Cerebellar cortex (tissue), 1 donor: ENCODE results near the gene NOD1.
"Not testable (repeated sequence)": the region's sequence is repeated elsewhere in the genome, so short reads cannot be mapped to it uniquely, and the experiment has no call there.

ENCODE experiments used
- DNase-seq: peaks from one replicate; pipeline ENCODE4 v3.0.0-alpha.2; 2015; ENCODE audit warnings: low spot score

NOD1 gene

DNA sequence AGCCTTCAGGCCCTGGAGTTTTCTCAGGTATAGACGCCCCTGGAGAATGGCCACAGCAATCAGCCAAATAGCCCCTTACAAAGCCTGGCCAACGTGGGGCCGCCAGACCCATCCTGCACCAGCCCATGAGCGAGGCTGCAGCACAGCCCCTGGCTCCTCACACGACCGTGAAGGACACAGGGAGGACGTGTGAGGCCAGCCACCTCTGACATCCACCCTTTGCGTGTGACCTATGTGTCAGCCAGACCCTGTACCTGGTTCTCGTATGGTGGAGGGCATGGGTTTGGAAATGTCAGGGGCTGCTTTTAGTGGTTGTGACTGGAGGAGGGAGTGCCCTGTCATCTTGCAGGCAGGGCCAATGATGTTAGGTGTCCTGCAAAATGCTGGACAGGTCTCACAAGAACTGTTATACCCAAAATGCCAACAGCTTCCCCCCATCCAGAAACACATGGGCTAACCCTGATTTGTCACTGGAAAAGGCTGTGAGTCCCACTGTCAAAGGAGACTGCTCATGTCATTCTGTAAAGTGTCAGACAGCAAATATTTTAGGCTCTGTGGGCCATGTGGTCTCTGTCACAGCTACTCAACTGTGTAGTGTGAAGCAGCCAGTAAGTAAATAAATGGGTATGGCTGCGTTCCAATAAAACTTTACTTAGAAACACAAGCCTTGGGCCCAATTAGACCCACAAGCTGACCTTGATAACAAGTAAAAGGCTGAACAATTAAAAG lies 30.0 kb downstream of the NOD1 start:
- DNase-seq = no peak

DNA sequence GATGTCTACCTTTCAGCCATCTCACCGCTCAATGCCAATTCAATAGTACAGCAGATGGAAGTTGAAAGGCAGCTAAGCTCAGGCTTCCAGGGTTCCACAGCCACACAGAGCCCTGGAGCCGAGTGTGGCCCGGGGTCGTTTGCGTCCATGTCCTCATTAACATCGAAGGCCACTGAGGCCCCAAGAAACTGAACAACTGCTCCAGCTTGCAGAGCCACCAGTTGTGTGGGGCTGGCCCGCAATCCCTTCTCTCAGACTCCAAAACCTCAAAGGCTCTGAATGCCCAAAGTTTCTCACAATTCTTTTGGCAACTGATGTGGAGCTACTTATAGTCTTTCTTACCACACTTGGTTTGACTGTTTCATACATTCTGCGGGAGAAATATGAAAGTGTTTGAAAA lies 31.1 kb downstream of the NOD1 start:
- no peak for DNase-seq

DNA sequence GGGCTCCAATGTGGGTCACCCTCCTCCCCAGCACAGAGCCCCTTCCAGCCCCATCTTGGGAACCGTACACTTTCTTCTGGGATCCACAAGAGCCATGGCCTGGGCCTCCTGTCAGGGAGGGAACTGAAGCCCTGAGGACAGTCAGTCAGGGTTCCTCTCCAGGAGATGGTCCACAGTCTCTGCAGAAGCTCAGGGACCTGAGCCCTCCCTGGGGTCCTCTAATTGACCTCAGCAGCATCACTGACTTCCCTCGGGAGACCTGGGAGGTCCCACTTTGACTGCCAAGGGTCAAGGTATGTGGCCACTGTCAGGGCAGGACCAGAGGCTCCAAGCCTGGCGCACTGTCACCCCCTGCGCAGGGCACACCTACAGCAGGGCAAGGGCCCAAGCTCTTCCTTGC lies 32.3 kb downstream of the NOD1 start:
- no peak for DNase-seq

DNA sequence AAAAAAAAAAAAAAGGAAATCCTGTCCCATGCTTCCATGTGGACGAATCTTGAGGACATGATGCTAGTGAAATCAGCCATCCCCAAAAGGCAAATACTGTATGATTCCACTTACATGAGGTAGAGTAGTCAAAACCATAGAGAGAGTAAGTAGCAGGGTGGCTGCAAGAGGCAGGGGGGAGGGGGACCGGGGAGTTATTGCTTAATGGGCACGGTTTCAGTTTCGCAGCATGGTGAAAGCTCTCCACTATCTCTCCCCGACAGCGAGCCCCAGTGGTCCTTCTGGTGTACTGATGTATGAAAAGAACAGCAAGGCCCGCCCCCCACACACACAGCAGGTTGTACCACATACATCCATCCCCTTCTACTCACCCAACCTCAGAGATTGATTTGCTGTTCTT lies 32.8 kb downstream of the NOD1 start:
- DNase-seq = peak; percentile 68

DNA sequence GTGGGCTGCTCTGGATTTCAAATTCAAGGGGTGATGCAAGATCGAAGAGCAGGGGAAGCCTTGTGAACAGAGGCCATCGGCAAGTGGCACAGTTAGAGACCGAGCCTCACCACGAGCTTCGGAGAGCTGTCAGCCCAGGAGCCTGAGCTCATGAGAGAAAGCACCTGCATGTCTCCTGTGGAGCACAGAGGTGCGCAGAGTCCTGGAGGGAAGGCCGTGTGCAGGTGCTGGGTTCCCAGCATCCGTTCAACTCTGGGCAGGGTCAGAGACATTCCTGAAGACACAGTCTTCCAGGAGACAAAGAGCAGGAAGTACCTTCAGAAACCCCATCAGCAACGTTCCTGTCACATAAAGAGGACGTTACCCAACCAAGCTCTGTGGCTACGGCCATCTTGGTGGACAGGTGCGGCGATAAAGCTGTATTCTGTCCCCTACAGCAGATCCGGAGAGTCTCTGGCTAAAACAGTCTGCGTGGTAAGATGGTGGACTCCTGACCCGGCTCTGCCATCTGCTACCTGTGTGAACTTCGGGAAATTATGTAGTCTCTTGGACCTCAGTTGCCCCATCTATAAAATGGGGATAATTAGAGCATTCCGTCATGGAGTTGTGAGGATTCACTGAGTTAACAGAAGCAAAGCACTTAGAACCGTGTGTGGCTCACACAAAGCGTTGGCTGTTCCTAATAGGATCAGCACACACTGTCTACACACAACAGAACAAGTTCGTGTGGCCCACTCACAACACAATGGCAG lies 40.6 kb downstream of the NOD1 start:
- DNase-seq = no peak

DNA sequence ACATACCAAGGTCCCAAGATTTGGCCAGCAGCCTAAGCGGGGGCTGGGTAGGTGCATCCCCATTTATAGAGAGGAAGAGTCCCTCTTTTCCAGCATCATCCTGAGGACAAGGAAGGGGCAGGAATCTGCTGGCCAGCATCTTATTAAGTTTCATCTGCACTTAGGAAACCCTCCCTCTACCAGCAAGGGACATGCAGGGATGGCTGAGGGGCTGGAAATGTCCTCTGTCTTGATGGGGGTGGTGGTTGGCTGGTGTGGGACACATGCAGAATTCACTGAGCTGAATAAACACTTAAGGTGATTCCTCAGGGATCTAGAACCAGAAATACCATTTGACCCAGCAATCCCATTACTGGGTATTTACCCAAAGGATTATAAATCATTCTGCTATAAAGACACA lies 42.1 kb downstream of the NOD1 start:
- no peak for DNase-seq

DNA sequence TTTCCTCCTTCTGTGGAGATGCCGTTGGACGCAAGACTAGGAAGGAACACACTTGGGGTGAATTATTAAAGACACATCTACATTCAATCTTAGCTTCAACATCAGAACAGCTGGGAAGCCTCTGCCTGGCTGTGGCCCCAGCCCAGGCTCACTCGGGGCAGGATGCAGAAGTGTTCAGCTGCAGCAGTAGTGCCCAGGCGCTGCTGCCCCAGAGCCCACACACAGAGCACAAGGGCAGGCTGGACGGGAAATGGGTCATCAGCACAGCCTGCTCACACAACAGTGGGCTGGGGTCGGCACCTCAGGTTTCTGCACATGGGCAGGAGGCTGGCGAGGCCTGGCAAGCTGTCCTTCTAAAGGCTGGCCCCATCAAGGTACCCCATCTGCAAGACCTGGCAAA lies 42.5 kb downstream of the NOD1 start:
- DNase-seq = no peak

DNA sequence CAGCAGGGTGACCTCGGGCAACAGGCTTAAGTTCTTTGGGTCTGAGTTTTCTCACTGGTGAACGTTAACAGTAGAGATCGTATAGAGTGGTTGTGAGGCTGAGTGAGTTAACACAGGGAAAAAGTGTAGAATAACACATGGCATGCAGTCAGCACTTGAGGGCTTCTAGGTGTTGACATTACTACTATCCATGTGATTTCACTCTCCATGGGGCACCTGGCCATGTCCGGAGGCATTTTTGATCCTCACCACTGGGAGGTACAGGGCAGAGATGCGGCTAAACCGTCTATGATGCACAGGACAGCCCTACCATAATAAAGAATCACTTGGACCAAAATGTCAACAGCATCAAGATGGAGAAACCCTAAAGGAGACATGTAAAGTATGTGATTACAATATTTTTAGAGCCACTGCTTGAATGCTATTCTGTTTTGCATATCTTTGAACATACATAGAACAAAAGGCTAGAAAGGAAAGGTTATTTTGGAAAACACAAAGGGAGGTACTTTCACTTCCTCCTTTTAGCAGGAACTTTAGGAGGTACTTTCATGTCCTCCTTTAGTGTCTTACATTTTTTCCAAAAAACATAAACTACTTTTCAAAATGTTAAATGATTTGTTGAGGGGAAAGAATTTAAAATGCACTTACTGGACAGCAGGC lies 44.3 kb downstream of the NOD1 start:
- DNase-seq = no peak

DNA sequence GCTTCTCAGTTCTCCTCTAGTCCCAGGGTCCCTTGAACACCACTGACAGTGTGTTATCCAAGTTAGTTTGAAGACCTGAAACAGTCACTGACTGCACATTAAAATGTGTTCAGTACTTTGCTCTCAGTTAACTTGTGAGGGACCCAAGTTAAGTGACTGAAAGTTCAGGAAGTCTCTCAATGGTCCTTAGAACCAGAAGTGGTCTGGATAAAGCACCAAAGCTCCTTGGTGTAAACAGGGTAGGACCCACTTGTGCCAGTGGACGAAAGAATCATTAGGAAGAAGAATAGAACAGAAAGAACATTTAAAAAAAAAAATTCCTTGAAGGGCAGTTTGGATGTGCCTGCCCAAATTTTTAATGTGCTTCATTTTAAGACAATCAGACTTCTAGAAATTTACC lies 45.1 kb downstream of the NOD1 start:
- DNase-seq = no peak

DNA sequence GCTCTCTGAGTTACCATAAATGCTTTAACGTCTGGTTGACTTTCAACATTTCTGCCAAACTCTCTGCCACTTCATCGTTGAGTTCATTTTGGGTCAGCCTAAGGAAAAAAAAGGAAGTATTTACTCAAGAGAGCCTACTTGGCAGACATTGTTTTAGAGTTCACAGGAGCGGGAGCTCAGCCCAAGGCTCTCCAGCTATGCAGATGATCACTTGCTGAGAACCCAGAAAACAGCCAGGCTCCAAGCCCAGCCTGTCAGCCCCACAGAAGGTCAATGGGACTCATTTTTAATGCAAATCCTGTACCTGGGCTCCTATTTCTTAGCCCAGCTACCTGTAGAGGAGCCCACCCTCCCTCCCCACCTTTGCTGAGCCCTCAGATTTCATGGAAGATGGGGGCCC lies 45.5 kb downstream of the NOD1 start:
- peak; percentile 60 for DNase-seq

DNA sequence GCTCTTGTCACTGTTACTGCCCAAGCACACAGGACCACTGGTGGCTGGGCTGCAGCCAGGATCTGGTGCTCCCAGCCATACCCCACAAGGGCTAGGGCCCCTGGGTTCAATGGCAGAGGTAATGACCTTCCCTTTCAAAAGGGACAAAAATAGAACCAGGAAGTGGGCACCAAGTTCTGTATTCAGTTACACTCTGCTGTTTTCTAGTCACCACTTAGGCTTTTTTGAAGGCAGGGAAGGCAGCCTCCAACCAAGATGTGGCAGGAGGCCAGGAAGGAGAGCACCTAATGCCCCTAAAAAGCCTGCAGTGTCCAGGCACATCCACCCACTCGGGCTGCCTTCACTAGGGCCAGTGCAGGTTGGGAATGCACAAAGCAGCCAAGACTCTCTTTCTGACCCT lies 47.8 kb downstream of the NOD1 start:
- no peak for DNase-seq

DNA sequence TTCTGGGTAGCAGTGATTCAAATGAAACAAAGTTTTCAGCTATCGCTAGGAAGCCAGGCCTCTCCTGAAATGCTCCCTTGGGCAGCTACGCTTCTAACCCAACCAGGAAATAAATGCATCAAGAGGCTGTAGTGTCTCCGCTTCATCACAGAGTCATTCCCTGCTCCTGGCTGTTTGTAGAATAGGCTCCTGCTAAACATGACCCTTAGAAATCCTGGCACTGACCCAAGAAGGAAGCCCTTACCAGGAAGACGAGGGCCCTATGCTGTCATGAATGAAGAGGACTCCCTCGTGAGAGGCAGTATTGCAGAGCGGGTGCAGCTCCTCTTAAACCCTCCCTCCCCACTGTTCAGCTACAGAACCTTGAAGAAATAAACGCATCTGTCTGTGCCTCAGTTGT lies 48.3 kb downstream of the NOD1 start:
- no peak for DNase-seq

DNA sequence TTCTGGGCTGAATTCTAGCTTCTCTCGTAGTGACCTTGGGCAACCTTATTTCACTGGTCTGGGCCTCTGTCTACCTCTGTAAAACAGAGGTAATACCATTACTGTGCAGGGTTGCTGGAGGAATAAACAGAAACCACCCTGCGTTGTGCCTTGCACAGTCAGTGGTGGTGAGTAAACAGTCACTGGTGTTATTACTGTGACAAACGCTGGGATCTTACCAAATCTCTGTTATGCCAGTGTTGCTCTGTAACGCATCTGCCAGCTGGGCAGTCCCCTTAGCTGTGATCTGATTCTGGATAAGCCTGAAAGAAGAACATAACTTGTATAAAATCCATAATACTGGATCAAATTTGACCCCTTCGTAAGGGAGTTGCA lies 49.4 kb downstream of the NOD1 start:
- no peak for DNase-seq

DNA sequence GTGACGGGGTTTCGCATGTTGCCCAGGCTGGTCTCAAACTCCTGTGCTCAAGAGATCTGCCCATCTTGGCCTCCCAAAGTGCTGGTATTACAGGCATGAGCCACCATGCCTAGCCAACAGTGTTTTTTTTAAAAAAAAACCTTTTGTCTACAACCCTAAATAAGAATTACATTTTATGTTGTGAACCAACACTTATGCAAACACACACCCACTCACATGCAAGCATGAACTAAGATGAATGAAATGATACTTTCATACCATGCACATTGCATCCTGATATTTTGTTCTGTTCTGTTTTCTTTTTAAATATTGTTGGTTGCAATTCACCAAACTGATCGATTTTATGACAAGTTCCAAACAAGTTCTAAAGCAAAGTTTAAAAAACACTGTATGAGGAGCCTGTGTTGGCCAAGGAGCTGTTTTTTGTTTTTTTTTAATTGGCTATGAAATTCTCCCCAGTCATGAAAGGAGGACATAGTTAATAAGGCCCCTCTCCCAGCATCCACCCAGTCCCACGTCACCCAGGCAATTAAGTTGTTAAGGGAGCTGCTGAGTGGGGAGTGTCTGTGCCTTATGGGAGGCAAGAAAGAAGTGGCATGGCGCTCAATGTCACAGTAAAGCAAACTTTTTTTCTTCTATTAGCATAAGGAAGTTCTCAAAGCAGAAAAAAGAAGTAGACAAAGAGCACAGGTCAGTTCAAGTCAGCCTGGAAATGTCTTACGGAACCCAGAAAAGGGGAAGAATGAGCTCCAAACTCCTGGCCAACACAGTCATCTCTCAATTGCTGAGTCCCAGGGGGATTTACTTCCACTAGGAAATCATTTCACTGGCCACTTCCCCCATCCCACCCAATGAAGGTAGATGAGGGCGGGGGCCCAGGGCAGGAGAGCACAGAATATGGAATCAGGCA lies 50.1 kb downstream of the NOD1 start:
- DNase-seq = no peak

DNA sequence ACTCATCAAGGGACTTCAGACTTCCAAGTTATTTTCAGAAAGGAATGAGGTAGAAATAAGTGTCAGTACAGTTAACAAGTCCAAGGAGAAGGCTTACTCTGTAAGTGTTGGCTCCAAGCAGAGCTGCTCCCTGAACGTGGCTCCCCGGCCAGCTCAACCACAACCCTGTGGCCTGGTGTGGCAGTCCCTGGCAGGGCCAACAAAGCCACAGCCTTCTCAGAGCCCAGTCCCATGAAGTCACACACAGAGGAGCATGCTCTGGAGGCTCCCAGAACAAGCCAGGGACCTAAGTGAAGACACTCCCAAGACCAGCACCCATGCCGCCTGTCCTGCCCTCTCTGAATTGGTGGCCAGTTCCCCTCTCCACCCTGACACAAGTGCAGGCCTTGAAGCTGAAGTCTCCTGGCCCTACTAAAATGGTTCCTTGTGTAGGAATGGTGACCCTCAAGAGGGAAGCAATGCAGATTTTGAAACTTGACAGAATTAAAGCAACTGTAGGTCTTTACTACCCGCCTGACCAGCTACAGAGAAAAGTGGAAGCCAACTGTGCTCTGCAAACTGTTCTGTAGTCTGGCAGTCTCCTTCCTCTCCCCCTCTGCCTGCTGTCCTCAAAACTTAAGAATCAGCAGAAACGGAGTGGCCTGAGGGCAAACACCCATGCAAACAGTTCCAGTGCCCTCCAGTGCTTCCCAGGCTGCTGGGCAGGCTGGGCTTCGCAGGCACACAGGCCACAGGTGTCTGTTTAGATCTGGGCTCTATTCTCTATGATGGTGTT lies 51.1 kb downstream of the NOD1 start:
- no peak for DNase-seq

DNA sequence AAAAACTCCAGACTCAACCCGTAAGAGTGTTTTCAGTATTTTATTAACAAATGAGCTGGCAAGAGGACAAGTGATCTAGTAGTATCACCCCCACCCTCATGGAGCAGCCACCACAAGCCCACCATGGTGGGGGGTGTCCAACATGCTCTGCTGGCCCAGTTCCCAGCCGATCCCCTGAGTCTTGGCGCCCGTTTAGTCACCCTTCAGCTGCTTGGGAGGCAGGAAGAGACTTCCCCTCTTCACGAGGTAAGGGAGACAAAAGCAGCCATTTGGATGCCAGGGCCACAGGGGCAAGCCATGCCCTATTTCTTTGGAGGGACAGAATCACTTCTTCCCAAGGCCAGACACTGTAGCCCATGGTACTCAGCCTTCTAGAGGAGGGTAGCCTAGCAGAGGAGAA lies 54.1 kb downstream of the NOD1 start:
- DNase-seq = no peak

DNA sequence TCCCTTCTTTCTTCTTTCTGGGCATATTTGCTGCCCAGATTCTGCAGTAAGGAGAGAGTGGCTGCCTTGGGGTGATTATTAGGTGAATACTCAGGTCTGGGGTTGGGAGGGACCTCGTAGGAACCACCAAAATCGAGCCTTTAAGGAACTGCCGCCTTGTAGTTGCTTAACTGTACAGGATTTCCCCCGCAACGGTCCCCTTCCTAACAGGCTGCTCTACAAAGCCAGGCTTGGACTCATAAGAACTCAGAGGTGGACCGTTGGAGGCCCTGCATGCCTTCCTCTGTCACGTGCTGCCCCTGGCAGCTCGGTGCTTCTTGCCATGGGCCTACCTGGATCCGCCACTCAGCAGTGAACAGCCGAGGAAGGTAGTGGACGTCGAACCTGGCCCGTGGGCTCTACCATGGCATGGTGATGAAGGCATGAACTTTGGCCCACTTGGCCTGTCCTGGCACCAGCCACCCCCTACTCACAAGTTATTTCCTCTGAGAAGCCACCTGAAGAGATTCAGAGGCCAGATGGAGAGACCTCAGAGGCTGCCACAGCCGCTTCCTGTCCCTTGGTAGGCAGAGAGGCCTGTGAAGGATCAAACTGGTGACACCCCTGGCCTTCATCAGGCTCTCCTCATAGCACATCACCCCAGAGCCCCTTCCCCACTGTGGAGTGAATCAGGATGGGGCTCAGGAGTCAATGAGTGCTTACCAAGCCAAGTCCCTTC lies 54.6 kb downstream of the NOD1 start:
- no peak for DNase-seq

DNA sequence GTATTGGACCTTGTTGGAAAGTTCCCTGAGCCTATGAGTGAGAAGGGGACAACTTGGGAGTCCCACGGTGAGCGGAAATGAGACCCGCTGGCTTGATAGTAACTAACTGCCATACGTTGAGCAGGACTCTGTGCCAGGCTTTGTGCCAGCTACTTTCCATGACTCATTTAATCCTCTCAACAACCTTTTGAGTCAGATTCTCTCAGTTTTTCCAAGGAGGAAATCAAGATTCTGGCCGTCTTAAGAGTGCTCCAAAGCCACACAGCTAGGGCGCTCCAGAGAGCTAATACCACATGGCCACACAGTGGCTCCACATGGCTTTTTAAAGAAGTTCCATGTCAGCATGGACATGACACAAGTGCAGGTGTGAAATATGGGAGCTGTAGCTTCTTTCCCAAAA lies 55.7 kb downstream of the NOD1 start:
- no peak for DNase-seq

DNA sequence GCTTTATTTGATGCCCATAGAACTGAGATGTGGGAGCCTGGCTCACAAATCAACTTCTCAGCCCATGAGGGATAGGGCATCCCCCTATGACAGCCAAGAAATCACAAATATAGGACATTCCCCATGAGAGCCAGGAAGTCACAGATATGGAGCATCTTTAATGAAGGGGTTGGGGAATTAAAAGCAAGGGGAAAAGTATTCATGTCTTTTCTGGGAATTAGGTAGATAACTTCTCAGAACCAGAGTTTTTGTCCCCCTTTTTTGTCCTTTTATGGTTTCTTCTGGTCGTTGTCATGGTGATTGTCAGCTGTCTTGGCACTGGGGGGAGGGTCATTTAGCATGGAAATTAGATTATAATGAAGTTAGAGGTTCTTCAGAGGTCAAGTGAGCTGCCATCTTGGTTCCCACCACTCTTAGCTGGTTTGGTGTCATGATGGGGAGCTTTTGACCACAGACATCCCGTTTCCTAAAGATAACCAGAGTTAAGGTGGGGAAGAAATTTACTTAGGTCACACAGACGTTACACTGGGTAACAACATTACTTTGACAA lies 56.9 kb downstream of the NOD1 start:
- no peak for DNase-seq

DNA sequence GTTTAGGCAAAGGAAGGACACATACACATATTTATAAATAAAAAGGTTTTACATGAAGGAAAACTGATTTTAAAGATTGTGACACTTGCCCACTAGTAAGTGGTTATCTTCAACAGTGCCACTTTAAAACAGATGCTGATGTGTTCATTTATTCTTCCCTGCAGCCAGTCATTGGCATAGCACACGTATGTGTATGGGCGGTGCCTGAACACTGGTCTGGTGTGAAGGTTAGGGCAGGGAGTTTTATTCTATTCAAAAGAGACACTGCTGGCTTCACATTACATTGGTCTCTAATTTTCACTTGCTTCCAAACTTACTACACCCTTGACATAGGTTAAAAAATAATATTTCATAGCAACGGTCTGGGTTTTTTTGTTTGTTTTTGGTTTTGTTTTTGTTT lies 57.9 kb downstream of the NOD1 start:
- DNase-seq = no peak

DNA sequence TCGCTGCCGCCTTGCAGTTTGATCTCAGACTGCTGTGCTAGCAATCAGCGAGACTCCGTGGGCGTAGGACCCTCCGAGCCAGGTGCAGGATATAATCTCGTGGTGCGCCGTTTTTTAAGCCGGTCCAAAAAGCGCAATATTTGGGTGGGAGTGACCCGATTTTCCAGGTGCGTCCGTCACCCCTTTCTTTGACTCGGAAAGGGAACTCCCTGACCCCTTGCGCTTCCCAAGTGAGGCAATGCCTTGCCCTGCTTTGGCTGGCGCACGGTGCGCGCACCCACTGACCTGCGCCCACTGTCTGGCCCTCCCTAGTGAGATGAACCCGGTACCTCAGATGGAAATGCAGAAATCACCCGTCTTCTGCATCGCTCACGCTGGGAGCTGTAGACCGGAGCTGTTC lies 58.5 kb downstream of the NOD1 start:
- not testable (repeated sequence) for DNase-seq
